ENCODE measurements around the gene ANKRD65. TPM values are rescaled to one million over a fixed set of nuclear protein-coding genes. Genes with fewer than 3 reads are reported as not detected.

The ANKRD65 gene
- total and polyA plus RNA-seq, 12 donors: 0.22 to 3.4 (median 1.6) TPM

- Histone ChIP-seq H3K36me3 (replicated peaks in 1 of 2) (peaks cover 0 to 12% of the 10 kb centered on the region in 2 donors), H3K9me3 (replicated peaks in 1 of 3) (no peaks in the 10 kb centered on the region), H3K27ac (no peak overlapping the region), H3K27me3 (no peaks in the 10 kb centered on the region), H3K4me1 (replicated peaks in 1 of 2) (no peaks in the 10 kb centered on the region), H3K4me3 (no peak overlapping the region)
- intact Hi-C loops (cut with DNase I): no loop called here
- 77 to 82% (median 79%) methylated on average over 2 to 8 of the region's 8 CpGs; no CpG with 5 or more reads in 1 of the 4 donors for WGBS, 4 donors
- no peak for DNase-seq
- no peak for TF ChIP-seq POLR2A (IDR thresholded peaks at IDR 0.05)
- no peak for TF ChIP-seq CTCF (IDR thresholded peaks at IDR 0.05)
Observed at GRCh38 chr1:1381294-1381693, 39.8 kb downstream of the ANKRD65 start.

GRCh38 chr1:1380860-1381259 lies 40.2 kb downstream of the ANKRD65 start:
- H3K4me1 ChIP-seq (replicated peaks in 1 of 2): peaks cover 0 to 3% of the 10 kb centered on the region in 2 donors
- H3K27me3 ChIP-seq: no peaks in the 10 kb centered on the region
- 90 to 97% (median 90%) methylated on average over 6 to 16 of the region's 16 CpGs; no CpG with 5 or more reads in 1 of the 4 donors for WGBS, 4 donors
- TF ChIP-seq POLR2A (IDR thresholded peaks at IDR 0.05): no peak
- no peak for TF ChIP-seq CTCF (IDR thresholded peaks at IDR 0.05)
- H3K4me3 ChIP-seq: no peak overlapping the region
- H3K9me3 ChIP-seq (replicated peaks in 1 of 3): no peaks in the 10 kb centered on the region
- H3K36me3 ChIP-seq (replicated peaks in 1 of 2): peaks cover 0 to 8% of the 10 kb centered on the region in 2 donors
- no peak overlapping the region for H3K27ac ChIP-seq
- intact Hi-C loops (cut with DNase I): no loop called here
- no peak for DNase-seq

GRCh38 chr1:1377540-1378205 lies 43.4 kb downstream of the ANKRD65 start:
- no peak overlapping the region for H3K27ac ChIP-seq
- H3K4me3 ChIP-seq: no peak overlapping the region
- peaks cover 0 to 10% of the 10 kb centered on the region in 2 donors for H3K36me3 ChIP-seq (replicated peaks in 1 of 2)
- no peak for TF ChIP-seq CTCF (IDR thresholded peaks at IDR 0.05)
- H3K4me1 ChIP-seq (replicated peaks in 1 of 2): peaks cover 7 to 20% of the 10 kb centered on the region in 2 donors
- 91 to 97% (median 95%) methylated on average over 16 of the region's 16 CpGs for WGBS, 4 donors
- intact Hi-C loops (cut with DNase I): no loop called here
- DNase-seq: no peak
- no peaks in the 10 kb centered on the region for H3K9me3 ChIP-seq (replicated peaks in 1 of 3)
- H3K27me3 ChIP-seq: no peaks in the 10 kb centered on the region

- Histone ChIP-seq H3K4me3 (no peak overlapping the region), H3K4me1 (replicated peaks in 1 of 2) (peaks cover 7 to 30% of the 10 kb centered on the region in 2 donors), H3K36me3 (replicated peaks in 1 of 2) (peaks cover 0 to 10% of the 10 kb centered on the region in 2 donors), H3K27ac (peak overlapping the region in 1 of 5 donors; percentile 94), H3K9me3 (replicated peaks in 1 of 3) (no peaks in the 10 kb centered on the region), H3K27me3 (no peaks in the 10 kb centered on the region)
- WGBS, 4 donors: 86 to 93% (median 87%) methylated on average over 6 to 10 of the region's 10 CpGs
- no peak for DNase-seq
- intact Hi-C loops (cut with DNase I): no loop called here
- TF ChIP-seq CTCF (IDR thresholded peaks at IDR 0.05) (no peak), POLR2A (IDR thresholded peaks at IDR 0.05) (no peak)
Observed at GRCh38 chr1:1376551-1377226, 44.4 kb downstream of the ANKRD65 start.
